GM06990 (cell line): ENCODE results near the gene STAB2.

Experiments used
- DNase-seq: peaks from one replicate; pipeline ENCODE4 v3.0.0-alpha.2; 2011; ENCODE audit not compliant: insufficient read length; ENCODE audit errors: extremely low read depth
- H3K27me3 ChIP-seq: replicated peaks from 2 replicates; pipeline ENCODE4 v1.6.0; 2011; ENCODE audit warnings: low read length; ENCODE audit not compliant: control insufficient read depth, insufficient read depth
- H3K36me3 ChIP-seq: 2 replicates; pipeline ENCODE4 v1.5.1; 2011; ENCODE audit warnings: low read length; ENCODE audit not compliant: control insufficient read depth, insufficient read depth
- H3K4me3 ChIP-seq: replicated peaks from 2 replicates; pipeline ENCODE4 v1.5.1; 2011; ENCODE audit warnings: low read depth, mild to moderate bottlenecking, control low read depth, low read length
- TF ChIP-seq, protein P1 (sequence below): IDR thresholded peaks from 2 replicates; pipeline ENCODE4 v1.5.1; 2011; ENCODE audit warnings: low read length, control low read depth, mild to moderate bottlenecking, inconsistent platforms; ENCODE audit not compliant: insufficient read depth, poor library complexity, severe bottlenecking

The STAB2 gene

DNA sequence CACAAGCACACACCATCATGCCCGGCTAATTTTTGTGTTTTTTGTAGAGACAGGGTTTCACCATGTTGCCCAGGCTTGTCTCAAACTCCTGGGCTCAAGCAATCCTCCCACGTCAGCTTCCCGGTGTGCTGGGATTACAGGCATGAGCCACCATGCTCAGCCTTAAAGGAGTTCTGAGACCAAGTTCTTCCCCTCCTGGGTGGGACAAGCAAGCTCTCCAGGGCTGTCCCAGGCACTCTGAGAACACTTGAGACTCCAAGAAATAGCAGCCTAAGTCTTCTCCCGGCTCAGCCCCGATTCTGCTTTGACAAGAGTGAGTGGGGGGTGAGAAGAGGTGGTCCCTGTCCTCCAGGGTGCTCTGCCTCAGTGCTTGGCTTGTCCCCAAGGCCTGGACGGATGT lies 86.4 kb downstream of the STAB2 start:
- no peak overlapping the region for H3K4me3 ChIP-seq
- H3K36me3 ChIP-seq = no peaks in the 10 kb centered on the region
- DNase-seq = no peak
- TF ChIP-seq, protein P1, sequence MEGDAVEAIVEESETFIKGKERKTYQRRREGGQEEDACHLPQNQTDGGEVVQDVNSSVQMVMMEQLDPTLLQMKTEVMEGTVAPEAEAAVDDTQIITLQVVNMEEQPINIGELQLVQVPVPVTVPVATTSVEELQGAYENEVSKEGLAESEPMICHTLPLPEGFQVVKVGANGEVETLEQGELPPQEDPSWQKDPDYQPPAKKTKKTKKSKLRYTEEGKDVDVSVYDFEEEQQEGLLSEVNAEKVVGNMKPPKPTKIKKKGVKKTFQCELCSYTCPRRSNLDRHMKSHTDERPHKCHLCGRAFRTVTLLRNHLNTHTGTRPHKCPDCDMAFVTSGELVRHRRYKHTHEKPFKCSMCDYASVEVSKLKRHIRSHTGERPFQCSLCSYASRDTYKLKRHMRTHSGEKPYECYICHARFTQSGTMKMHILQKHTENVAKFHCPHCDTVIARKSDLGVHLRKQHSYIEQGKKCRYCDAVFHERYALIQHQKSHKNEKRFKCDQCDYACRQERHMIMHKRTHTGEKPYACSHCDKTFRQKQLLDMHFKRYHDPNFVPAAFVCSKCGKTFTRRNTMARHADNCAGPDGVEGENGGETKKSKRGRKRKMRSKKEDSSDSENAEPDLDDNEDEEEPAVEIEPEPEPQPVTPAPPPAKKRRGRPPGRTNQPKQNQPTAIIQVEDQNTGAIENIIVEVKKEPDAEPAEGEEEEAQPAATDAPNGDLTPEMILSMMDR = no peak
- H3K27me3 ChIP-seq = peaks cover 1% of the 10 kb centered on the region

DNA sequence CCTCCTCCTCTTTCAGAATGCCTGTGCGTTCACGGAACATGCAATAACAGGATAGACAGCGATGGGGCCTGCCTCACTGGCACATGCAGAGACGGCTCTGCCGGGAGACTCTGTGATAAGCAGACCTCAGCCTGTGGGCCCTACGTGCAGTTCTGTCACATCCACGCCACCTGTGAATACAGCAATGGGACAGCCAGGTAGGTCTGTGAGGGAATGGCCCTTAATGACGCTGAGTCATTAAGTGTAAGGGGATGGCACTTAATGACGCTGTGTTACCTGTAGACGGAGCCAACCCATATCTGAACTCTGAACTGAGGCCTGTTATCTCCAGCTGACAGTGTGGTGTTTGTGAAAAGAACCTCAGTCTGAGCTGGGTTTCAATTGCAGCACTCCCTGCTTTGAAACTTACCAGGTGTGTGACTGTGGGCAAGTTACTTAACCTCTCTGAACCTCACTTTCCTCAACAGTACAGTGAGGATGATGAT lies 86.9 kb downstream of the STAB2 start:
- TF ChIP-seq, protein P1 = no peak
- DNase-seq = no peak
- H3K27me3 ChIP-seq = no peaks in the 10 kb centered on the region
- no peaks in the 10 kb centered on the region for H3K36me3 ChIP-seq
- no peak overlapping the region for H3K4me3 ChIP-seq

DNA sequence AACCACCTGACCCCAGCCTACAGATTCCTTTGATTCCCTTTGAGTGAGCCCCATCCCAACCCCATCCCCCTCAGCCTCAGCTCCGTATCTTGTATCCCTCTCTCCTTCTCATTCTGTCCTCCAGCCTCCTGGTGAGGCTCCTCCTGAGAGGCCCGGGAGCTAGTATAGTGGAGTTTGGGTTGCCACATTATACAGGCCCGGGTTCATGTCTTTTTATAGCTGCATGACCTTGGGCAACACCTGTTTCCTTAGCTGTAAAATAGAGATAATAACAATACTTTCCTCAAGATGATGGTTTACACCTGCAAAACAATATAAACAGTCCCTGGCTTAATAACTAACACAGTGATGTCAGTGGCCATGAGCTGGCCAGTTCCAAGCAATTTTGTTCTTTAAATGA lies 89.8 kb downstream of the STAB2 start:
- no peaks in the 10 kb centered on the region for H3K36me3 ChIP-seq
- no peaks in the 10 kb centered on the region for H3K27me3 ChIP-seq
- no peak overlapping the region for H3K4me3 ChIP-seq
- TF ChIP-seq, protein P1 = no peak
- DNase-seq = no peak

DNA sequence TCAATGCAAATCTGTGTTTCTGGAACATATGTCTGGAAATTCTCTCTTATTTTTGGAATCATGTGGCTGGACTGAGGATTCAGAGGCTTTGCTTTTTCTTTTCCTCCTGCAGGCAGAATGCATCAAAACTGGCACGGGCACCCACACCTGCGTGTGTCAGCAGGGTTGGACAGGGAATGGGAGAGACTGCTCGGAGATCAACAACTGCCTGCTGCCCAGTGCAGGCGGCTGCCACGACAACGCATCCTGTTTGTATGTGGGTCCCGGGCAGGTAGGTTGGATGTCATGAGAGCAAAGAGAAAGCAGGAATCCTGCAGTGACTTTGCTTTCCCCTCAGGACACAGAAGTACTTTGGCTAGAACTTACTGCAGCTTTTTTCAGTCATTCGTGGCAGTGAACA lies 90.3 kb downstream of the STAB2 start:
- TF ChIP-seq, protein P1 = no peak
- H3K27me3 ChIP-seq = no peaks in the 10 kb centered on the region; the same call in 1 of the 2 replicates
- H3K36me3 ChIP-seq = no peaks in the 10 kb centered on the region
- no peak overlapping the region for H3K4me3 ChIP-seq
- no peak for DNase-seq

DNA sequence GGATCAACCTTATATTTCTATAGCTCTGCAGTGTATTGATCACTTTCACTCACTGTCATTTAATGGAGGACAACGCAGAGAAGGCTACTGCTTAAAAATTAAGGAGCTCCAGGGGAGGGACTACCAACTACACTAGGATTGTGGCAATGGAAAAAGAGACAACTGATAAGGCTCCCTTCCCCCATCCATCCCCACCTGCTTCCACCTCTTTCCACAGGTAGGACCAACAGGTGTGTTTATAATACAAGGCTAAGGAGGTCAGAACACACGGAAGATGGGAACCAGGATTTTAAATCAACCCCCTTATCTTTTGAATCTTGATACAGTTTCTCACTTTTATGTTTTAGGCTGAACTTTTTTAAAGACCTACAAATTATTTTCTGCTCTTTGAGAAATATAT lies 90.8 kb downstream of the STAB2 start:
- Histone ChIP-seq H3K4me3 (no peak overlapping the region), H3K36me3 (no peaks in the 10 kb centered on the region), H3K27me3 (no peaks in the 10 kb centered on the region; the same call in 1 of the 2 replicates)
- TF ChIP-seq, protein P1 = no peak
- DNase-seq = no peak

DNA sequence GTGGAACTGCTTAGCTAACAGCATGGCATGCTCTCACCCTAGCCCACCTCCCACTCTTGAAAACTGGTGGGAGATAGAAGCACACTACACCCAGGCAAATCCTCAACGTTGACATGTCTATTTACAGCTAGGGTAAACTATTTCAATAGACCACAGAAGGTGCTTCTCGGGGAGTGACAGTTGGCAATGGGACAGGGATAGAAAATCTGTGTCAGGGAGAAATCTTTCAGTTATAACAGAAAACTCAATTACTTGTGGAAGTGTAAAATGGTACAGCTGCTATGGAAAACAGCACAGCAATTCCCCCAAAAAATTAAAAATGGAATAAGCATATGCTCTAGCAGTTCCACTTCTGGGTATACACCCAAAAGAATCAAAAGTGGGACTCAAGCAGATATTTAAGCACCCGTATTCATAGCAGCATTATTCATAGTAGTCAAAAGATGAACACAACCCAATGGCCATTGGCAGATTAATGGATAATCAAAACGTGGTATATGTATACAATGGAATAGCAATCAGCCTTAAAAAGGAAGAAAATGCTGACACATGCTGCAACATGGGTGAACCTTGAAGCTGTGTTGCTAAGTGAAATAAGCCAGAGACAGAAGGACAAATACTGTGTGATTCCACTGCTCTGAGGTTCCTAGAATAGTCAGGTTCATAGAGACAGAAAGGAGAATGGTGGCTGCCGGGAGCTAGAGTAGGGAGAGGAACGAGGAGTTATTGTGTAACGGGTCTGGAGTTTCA lies 92.5 kb downstream of the STAB2 start:
- H3K27me3 ChIP-seq = no peaks in the 10 kb centered on the region; the same call in 1 of the 2 replicates
- no peak for DNase-seq
- no peaks in the 10 kb centered on the region for H3K36me3 ChIP-seq
- H3K4me3 ChIP-seq = no peak overlapping the region
- TF ChIP-seq, protein P1 = no peak
